A172 (cell line): ENCODE measurements around the gene COBL. TPM values are rescaled to one million over a fixed set of nuclear protein-coding genes. Genes with fewer than 3 reads are reported as not detected.

Experiments used
- DNase-seq: peaks from one replicate; pipeline ENCODE4 v3.0.0-alpha.2; 2015; ENCODE audit warnings: low spot score
- total RNA-seq: library from RNA; depleted of rRNA; stranded (reverse); fragments of >200 nt; shearing (Covaris generic); gene quantifications from 2 replicates; pipeline ENCODE4 v1.2.3, GENCODE V29; 2014

Gene COBL
- total RNA-seq, 1 experiment from 2014 or later, result 1.0 TPM

GRCh38 chr7:51275532-51275931 lies 41.1 kb downstream of the COBL start:
- DNase-seq, result no peak

GRCh38 chr7:51274955-51275354 lies 41.7 kb downstream of the COBL start:
- DNase-seq, result no peak

- DNase-seq, result no peak
Measured at GRCh38 chr7:51274001-51274400, 42.6 kb downstream of the COBL start.

GRCh38 chr7:51273360-51273759 lies 43.2 kb downstream of the COBL start:
- no peak for DNase-seq

GRCh38 chr7:51270965-51271364 lies 45.6 kb downstream of the COBL start:
- DNase-seq, result no peak

GRCh38 chr7:51269911-51270310 lies 46.7 kb downstream of the COBL start:
- DNase-seq, result no peak

GRCh38 chr7:51269321-51269720 lies 47.3 kb downstream of the COBL start:
- DNase-seq, result no peak

- DNase-seq, result no peak
Measured at GRCh38 chr7:51268859-51269258, 47.8 kb downstream of the COBL start.

- DNase-seq, result no peak
Measured at GRCh38 chr7:51267169-51267568, 49.4 kb downstream of the COBL start.

- DNase-seq, result no peak
Measured at GRCh38 chr7:51265066-51265907, 51.3 kb downstream of the COBL start.

- no peak for DNase-seq
Measured at GRCh38 chr7:51263631-51264484, 52.8 kb downstream of the COBL start.

GRCh38 chr7:51262796-51263531 lies 53.6 kb downstream of the COBL start:
- no peak for DNase-seq

GRCh38 chr7:51261950-51262795 lies 54.4 kb downstream of the COBL start:
- no peak for DNase-seq

GRCh38 chr7:51261117-51261835 lies 55.3 kb downstream of the COBL start:
- DNase-seq, result no peak

- DNase-seq, result no peak
Measured at GRCh38 chr7:51260516-51260915, 56.1 kb downstream of the COBL start.

- no peak for DNase-seq
Measured at GRCh38 chr7:51259766-51260165, 56.8 kb downstream of the COBL start.

GRCh38 chr7:51256916-51257315 lies 59.7 kb downstream of the COBL start:
- no peak for DNase-seq

- DNase-seq, result no peak
Measured at GRCh38 chr7:51256209-51256781, 60.3 kb downstream of the COBL start.

GRCh38 chr7:51255536-51256208 lies 60.9 kb downstream of the COBL start:
- no peak for DNase-seq

GRCh38 chr7:51255036-51255435 lies 61.6 kb downstream of the COBL start:
- DNase-seq, result no peak
